ENCODE results near the gene MAN2B2. TPM values are rescaled to one million over a fixed set of nuclear protein-coding genes. Genes with fewer than 3 reads are reported as not detected.

MAN2B2 gene
- total RNA-seq, 1 donor from 2014 or later = 35.1 TPM

DNA sequence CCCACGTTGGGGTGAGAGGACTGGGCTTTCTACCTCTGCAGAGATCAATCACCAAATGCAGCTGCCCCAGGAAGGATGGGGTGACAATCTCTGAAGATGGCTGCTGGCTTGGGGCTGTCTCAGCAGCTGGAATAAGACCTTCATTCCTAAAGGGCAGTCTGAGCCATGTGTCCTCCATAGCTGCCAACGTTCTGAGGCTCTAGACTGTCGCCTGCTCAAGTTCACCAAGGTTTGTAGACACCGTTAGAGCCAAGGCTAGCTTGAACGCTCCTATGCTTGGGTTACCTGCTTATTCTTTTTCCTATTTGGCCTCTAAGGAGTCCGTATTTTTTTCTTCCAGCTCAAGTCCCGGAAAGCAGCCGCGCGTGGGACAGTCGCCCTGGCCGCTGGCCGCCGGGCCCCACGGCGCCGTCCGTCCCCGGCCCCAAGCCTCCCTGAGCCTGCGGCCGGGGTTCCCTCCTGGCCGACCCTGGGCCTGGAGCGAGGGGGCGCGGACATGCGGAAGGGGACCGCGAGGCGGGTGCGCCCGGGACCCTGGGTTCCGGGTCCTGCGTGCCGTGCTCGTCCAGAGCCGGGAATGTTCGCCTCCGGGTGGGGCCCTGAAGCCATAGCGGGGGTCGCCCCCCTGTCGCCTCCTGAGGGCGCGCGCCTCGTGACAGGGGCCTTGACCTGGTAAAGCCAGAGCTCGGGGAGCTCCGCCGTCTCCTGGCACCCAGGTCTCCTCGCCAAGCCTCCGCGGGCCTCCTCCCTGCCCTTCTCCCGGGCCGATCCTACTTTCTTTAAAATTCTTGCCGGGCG is 88.8 kb downstream of the MAN2B2 start:
- intact Hi-C loops (cut with micrococcal nuclease) = loop anchor here (10.0 kb wide), 1 partner anchor 799 kb away; no protein-coding TSS in a partner anchor

DNA sequence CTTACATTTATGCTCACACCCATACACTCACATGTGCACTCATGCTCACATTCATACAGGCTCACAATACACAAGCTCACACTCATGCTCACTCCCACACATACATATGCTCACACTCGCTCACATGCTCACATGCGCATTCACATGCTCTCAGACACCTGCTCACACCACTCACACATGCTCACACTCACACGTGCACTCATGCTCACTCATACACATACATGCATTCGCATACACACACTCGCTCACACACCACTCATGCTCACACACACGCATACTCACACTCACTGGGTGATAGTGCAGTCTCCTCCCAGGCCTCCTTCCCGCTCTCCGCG is 90.3 kb downstream of the MAN2B2 start:
- intact Hi-C loops (cut with micrococcal nuclease) = loop anchor here (10.0 kb wide), 1 partner anchor 800 kb away; no protein-coding TSS in a partner anchor

DNA sequence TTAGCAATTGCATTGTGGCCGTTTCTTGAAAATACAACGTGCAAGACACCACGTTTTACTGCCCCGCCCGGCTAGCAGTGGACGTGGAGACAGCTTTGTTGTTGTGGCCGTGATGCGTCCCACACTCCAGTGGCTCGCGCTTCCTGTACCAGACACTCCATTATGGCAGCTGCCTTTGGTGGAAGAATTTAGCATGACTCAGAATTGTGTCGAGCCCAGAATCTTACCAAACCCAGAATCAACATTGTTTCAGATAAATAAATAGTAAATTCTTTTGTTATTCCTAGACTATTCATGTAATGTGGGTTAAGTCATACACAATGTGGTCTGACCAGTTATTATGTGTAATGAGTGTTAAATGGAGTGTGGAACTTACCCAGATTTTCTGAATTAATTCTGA is 93.4 kb downstream of the MAN2B2 start:
- intact Hi-C loops (cut with micrococcal nuclease) = loop anchor here (10.0 kb wide), 1 partner anchor 804 kb away; no protein-coding TSS in a partner anchor

DNA sequence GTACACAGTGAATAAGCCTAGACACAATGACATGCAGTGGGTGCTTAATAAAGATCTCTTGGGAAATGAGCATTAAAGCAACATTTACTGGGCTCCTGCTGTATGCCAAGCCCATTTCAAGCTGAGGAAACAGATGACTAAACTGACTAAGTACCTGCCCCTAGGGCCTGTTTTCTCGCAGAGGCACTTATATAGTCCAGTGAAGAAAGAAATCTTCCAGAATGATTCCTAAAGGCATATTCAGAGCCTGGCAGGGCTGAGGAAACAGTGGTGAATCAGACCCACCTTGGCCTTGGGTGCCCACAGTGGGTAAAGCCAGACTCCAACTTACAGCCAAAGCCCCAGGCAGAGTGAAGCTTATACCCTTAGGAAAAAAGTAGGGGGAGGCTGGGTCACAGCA is 96.7 kb downstream of the MAN2B2 start:
- intact Hi-C loops (cut with micrococcal nuclease) = loop anchor here (5.0 kb wide), 1 partner anchor 226 kb away; no protein-coding TSS in a partner anchor

DNA sequence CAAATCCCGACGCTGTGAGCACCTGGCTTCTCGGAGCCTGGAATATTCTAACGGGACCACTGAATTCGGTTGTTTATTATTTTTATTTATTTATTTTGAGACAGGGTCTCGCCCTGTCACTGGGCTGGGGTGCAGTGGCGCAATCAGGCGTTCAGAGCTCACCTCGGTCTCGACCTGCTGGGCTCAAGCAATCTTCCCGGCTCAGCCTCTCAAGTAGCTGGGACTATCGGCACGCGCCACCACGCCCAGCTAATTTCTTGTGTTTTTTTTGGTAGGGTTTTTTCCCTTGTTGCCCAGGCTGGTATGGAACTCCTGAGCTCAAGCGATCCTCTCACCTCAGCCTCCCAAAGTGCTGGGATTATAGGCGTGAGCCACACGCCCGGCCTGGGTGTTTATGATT is 97.1 kb downstream of the MAN2B2 start:
- intact Hi-C loops (cut with micrococcal nuclease) = loop anchor here (5.0 kb wide), 1 partner anchor 225 kb away; no protein-coding TSS in a partner anchor

DNA sequence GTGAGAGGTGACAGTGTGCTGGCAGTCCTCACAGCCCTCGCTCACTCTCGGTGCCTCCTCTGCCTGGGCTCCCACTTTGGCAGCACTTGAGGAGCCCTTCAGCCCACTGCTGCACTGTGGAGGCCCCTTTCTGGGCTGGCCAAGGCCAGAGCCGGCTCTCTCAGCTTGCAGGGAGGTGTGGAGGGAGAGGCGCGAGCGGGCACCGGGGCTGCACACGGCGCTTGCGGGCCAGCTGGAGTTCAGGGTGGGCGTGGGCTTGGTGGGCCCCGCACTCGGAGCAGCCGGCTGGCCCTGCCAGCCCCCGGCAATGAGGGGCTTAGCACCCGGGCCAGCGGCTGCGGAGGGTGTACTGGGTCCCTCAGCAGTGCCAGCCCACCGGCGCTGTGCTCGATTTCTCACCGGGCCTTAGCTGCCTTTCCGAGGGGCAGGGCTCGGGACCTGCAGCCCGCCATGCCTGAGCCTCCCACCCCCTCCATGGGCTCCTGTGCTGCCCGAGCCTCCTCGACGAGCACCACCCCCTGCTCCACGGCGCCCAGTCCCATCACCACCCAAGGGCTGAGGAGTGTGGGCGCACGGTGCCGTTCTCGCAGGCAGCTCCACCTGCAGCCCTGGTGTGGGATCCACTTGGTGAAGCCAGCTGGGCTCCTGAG is 97.7 kb downstream of the MAN2B2 start:
- intact Hi-C loops (cut with micrococcal nuclease) = loop anchor here (1.0 to 5.0 kb wide), 3 partner anchors 13 to 225 kb away; partner anchors contain the start of gene MRFAP1

Other genes starting within 250 kb of the MAN2B2 start
- gene PPP2R2C, start 102.6 kb upstream of the MAN2B2 start, total RNA-seq = not detected in 2 replicates
- 115 and 116 TPM in 2 replicates for gene MRFAP1, start 65.5 kb downstream of the MAN2B2 start, total RNA-seq
- 15.5 and 18.8 TPM in 2 replicates for gene S100P, start 118.7 kb downstream of the MAN2B2 start, total RNA-seq
- 69.6 and 74.2 TPM in 2 replicates for gene MRFAP1L1, start 134.7 kb downstream of the MAN2B2 start, total RNA-seq
- 17.4 and 19.0 TPM in 2 replicates for gene BLOC1S4, start 141.0 kb downstream of the MAN2B2 start, total RNA-seq
- 20.1 and 20.4 TPM in 2 replicates for gene KIAA0232, start 207.5 kb downstream of the MAN2B2 start, total RNA-seq